EH (cell line): ENCODE data around the gene MT3.
A peak's percentile ranks its signal among the peaks of the same experiment; 100 is the strongest.
"Not testable (repeated sequence)": the region's sequence is repeated elsewhere in the genome, so short reads cannot be mapped to it uniquely, and the experiment has no call there.

Source experiments
- DNase-seq: peaks from one replicate; pipeline ENCODE4 v3.0.0-alpha.2; 2015; ENCODE audit warnings: low read depth

MT3 gene

GRCh38 chr16:56610017-56610608 lies 20.8 kb downstream of the MT3 start:
- DNase-seq: peak; percentile 89

- peak; percentile 73 for DNase-seq
These were observed 21.3 kb downstream of the MT3 start for GRCh38 chr16:56610609-56611111.

GRCh38 chr16:56611281-56611833 lies 22.0 kb downstream of the MT3 start:
- peak; percentile 64 for DNase-seq

GRCh38 chr16:56613706-56614105 lies 24.4 kb downstream of the MT3 start:
- no peak for DNase-seq

- DNase-seq: peak; percentile 85
These were observed 25.2 kb downstream of the MT3 start for GRCh38 chr16:56614549-56614991.

GRCh38 chr16:56615353-56615752 lies 26.0 kb downstream of the MT3 start:
- DNase-seq: peak; percentile 70

- DNase-seq: no peak
These were observed 27.4 kb downstream of the MT3 start for GRCh38 chr16:56616608-56617211.

- peak; percentile 73 for DNase-seq
These were observed 28.1 kb downstream of the MT3 start for GRCh38 chr16:56617212-56618085.

GRCh38 chr16:56618138-56618537 lies 28.8 kb downstream of the MT3 start:
- no peak for DNase-seq

GRCh38 chr16:56620339-56620897 lies 31.1 kb downstream of the MT3 start:
- DNase-seq: no peak

- not testable (repeated sequence) for DNase-seq
These were observed 32.5 kb downstream of the MT3 start for GRCh38 chr16:56621665-56622445.

GRCh38 chr16:56623184-56623583 lies 33.9 kb downstream of the MT3 start:
- not testable (repeated sequence) for DNase-seq

- no peak for DNase-seq
These were observed 34.3 kb downstream of the MT3 start for GRCh38 chr16:56623637-56624036.

- peak; percentile 88 for DNase-seq
These were observed 36.0 kb downstream of the MT3 start, which contains the start of gene MT1E for GRCh38 chr16:56625140-56625942. MT1E (plus strand) TSS chr16:56625781; CDS start chr16:56625852, 71 bp downstream.

GRCh38 chr16:56625943-56626654 lies 36.8 kb downstream of the MT3 start:
- peak; percentile 76 for DNase-seq

- DNase-seq: no peak
These were observed 37.4 kb downstream of the MT3 start for GRCh38 chr16:56626685-56627084.

GRCh38 chr16:56628486-56629350 lies 39.4 kb downstream of the MT3 start:
- DNase-seq: peak; percentile 16

GRCh38 chr16:56629531-56629930 lies 40.2 kb downstream of the MT3 start:
- no peak for DNase-seq

GRCh38 chr16:56630134-56630533 lies 40.8 kb downstream of the MT3 start:
- no peak for DNase-seq
